Measurements from ENCODE around the gene KDM2A. TPM values are rescaled to one million over a fixed set of nuclear protein-coding genes. Genes with fewer than 3 reads are reported as not detected.

The KDM2A gene
- total RNA-seq, 1 experiment from 2014 or later = 121 TPM

DNA sequence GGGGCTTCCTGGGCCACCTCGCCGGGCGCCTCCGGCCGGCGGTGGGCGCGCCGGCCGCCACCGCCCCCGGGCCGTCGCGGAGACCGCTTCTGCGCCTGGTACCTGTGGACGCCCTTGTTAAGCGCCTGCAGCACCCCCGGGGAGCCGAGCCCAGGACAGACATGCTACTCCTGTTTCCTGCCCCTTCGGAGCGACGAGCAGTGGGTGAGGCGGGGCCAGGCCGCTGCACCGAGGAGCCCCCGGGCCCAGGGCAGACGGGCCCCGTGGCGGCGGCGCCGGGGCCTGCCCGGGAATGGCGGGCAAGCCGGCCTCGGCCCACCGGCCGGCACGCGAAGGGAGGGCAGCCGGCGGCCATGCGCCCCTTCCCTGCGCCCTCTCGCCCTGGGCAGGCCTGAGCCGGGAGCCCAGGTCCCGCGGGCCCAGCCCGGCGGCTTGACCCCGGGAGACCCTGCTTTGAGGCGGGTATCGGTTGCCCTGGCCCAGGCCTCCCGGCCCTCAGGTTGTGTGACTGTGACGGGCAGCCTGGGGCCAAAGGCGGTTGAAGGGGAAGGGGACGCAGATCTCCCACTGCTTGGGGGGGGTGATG lies 789 bp upstream of the KDM2A start:
- intact Hi-C loops (cut with micrococcal nuclease; ENCODE audit: unreplicated experiment) = no loop called here
- no peaks in the 10 kb centered on the region for H3K27me3 ChIP-seq (replicated peaks; ENCODE audit: insufficient read depth, low read depth, low read length, poor library complexity)
- TF ChIP-seq, protein P1, sequence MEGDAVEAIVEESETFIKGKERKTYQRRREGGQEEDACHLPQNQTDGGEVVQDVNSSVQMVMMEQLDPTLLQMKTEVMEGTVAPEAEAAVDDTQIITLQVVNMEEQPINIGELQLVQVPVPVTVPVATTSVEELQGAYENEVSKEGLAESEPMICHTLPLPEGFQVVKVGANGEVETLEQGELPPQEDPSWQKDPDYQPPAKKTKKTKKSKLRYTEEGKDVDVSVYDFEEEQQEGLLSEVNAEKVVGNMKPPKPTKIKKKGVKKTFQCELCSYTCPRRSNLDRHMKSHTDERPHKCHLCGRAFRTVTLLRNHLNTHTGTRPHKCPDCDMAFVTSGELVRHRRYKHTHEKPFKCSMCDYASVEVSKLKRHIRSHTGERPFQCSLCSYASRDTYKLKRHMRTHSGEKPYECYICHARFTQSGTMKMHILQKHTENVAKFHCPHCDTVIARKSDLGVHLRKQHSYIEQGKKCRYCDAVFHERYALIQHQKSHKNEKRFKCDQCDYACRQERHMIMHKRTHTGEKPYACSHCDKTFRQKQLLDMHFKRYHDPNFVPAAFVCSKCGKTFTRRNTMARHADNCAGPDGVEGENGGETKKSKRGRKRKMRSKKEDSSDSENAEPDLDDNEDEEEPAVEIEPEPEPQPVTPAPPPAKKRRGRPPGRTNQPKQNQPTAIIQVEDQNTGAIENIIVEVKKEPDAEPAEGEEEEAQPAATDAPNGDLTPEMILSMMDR (conservative IDR thresholded peaks at IDR 0.05; ENCODE audit: low read depth, low read length) = no peak
- TF ChIP-seq EZH2 (IDR thresholded peaks at IDR 0.05; ENCODE audit: borderline replicate concordance, low read depth, low read length, poor library complexity, severe bottlenecking) = no peak
- peak overlapping the region; percentile 89 for H3K27ac ChIP-seq (ENCODE audit: low read depth, low read length, poor library complexity, severe bottlenecking)
- BruUV-seq (replicated peaks) = no TSS peak
- peaks cover 10% of the 10 kb centered on the region for H3K4me1 ChIP-seq (ENCODE audit: insufficient read depth, low read length, poor library complexity, severe bottlenecking)
- no peaks in the 10 kb centered on the region for H3K9me3 ChIP-seq (ENCODE audit: low read depth, low read length, poor library complexity, severe bottlenecking)
- peak; percentile 51 for DNase-seq (ENCODE audit: low spot score)
- ChIA-PET CTCF (interaction anchor here (0.6 to 1.0 kb wide), 2 partner anchors 121 to 227 kb away, joined by 3 read pairs; no protein-coding TSS in a partner anchor), POLR2A (ENCODE audit: low non-redundant PET) (interaction anchor here (1.4 kb wide), 1 partner anchor 121 kb away, joined by 8 read pairs; no protein-coding TSS in a partner anchor)
- H3K4me3 ChIP-seq (ENCODE audit: low read depth, low read length, poor library complexity, severe bottlenecking) = peak overlapping the region; percentile 47
- peaks cover 5% of the 10 kb centered on the region for H3K36me3 ChIP-seq (ENCODE audit: insufficient read depth, low read length, poor library complexity, severe bottlenecking)

DNA sequence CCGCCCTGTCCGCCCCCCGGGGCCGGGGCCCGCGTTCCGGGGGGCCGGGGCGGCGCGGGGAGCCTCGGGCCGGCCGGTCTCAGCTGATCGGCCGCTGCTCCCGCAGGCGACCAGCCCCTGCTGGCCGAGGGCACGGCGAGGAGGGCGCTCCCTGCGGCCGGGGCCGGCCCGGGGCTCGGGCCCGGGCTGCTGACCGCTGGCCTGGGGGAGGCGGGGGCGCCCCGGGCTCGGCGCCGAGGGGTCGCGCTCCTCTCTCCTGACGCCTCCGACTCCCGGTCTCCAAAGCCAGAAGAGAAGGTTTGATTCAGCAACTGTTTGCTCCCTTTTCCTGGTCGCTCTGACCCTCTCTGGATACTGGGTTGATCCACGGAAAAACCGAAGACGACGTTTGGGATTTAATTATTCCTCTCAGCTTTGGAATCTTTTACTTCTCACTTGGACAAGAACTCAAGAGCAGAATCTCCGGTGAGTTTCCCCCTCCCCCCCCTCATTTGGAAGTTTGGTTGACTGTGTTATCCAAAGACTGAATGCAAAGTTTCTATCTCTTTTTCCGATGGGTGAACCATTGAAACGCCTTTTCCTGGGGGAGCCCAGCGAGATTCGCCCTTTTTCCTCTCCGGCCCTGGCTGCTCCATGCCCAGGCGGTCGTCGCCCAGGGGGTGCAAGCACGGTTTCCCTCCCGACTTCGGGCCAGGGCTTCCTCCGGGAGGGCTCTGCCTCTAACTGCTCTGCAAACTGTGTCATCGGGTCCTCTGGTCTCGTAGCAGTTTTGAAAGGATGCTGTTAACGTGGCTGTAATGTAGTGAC lies 725 bp downstream of the KDM2A start:
- peaks cover 11% of the 10 kb centered on the region for H3K36me3 ChIP-seq (ENCODE audit: insufficient read depth, low read length, poor library complexity, severe bottlenecking)
- H3K9me3 ChIP-seq (ENCODE audit: low read depth, low read length, poor library complexity, severe bottlenecking) = no peaks in the 10 kb centered on the region
- no peaks in the 10 kb centered on the region for H3K27me3 ChIP-seq (replicated peaks; ENCODE audit: insufficient read depth, low read depth, low read length, poor library complexity)
- peak overlapping the region; percentile 85 for H3K4me3 ChIP-seq (ENCODE audit: low read depth, low read length, poor library complexity, severe bottlenecking)
- ChIA-PET CTCF (interaction anchor here (0.5 to 1.0 kb wide), 4 partner anchors 66 to 236 kb away, joined by 3 to 17 read pairs (median 3); no protein-coding TSS in a partner anchor), POLR2A (ENCODE audit: low non-redundant PET) (interaction anchor here (0.6 to 1.4 kb wide), 3 partner anchors 38 to 330 kb away, joined by 3 to 12 read pairs (median 8); no protein-coding TSS in a partner anchor)
- TF ChIP-seq, protein P1 (conservative IDR thresholded peaks at IDR 0.05; ENCODE audit: low read depth, low read length) = no peak
- TF ChIP-seq EZH2 (IDR thresholded peaks at IDR 0.05; ENCODE audit: borderline replicate concordance, low read depth, low read length, poor library complexity, severe bottlenecking) = no peak
- peak; percentile 26 for DNase-seq (ENCODE audit: low spot score)
- H3K27ac ChIP-seq (ENCODE audit: low read depth, low read length, poor library complexity, severe bottlenecking) = peak overlapping the region; percentile 93
- no TSS peak for BruUV-seq (replicated peaks)
- peaks cover 10% of the 10 kb centered on the region for H3K4me1 ChIP-seq (ENCODE audit: insufficient read depth, low read length, poor library complexity, severe bottlenecking)
- intact Hi-C loops (cut with micrococcal nuclease; ENCODE audit: unreplicated experiment) = loop anchor here (2.0 kb wide), 1 partner anchor 119 kb away; no protein-coding TSS in a partner anchor

GRCh38 chr11:67120456-67120855 lies 1.4 kb downstream of the KDM2A start:
- BruUV-seq (replicated peaks) = no TSS peak
- TF ChIP-seq EZH2 (IDR thresholded peaks at IDR 0.05; ENCODE audit: borderline replicate concordance, low read depth, low read length, poor library complexity, severe bottlenecking) = no peak
- TF ChIP-seq, protein P1 (conservative IDR thresholded peaks at IDR 0.05; ENCODE audit: low read depth, low read length) = no peak
- peaks cover 10% of the 10 kb centered on the region for H3K4me1 ChIP-seq (ENCODE audit: insufficient read depth, low read length, poor library complexity, severe bottlenecking)
- peak overlapping the region; percentile 93 for H3K27ac ChIP-seq (ENCODE audit: low read depth, low read length, poor library complexity, severe bottlenecking)
- POLR2A ChIA-PET (ENCODE audit: low non-redundant PET) = no interaction called here
- intact Hi-C loops (cut with micrococcal nuclease; ENCODE audit: unreplicated experiment) = loop anchor here (2.0 kb wide), 1 partner anchor 118 kb away; no protein-coding TSS in a partner anchor
- no peak for DNase-seq (ENCODE audit: low spot score)
- no peaks in the 10 kb centered on the region for H3K27me3 ChIP-seq (replicated peaks; ENCODE audit: insufficient read depth, low read depth, low read length, poor library complexity)
- H3K9me3 ChIP-seq (ENCODE audit: low read depth, low read length, poor library complexity, severe bottlenecking) = no peaks in the 10 kb centered on the region
- CTCF ChIA-PET = interaction anchor here (0.6 kb wide), 1 partner anchor 236 kb away, joined by 3 read pairs; no protein-coding TSS in a partner anchor
- H3K4me3 ChIP-seq (ENCODE audit: low read depth, low read length, poor library complexity, severe bottlenecking) = peak overlapping the region; percentile 85
- H3K36me3 ChIP-seq (ENCODE audit: insufficient read depth, low read length, poor library complexity, severe bottlenecking) = peaks cover 11% of the 10 kb centered on the region
